SJCRH30 (cell line): ENCODE data around the gene ICOS. TPM values are rescaled to one million over a fixed set of nuclear protein-coding genes. Genes with fewer than 3 reads are reported as not detected.

Experiments
- DNase-seq, 2 experiments: peaks; one replicate each; pipeline ENCODE4 v3.0.0-alpha.2; 2015 to 2020
- H3K27ac ChIP-seq: fragments of 250-450 bp; sonication (Bioruptor Pico); 2 replicates; pipeline ENCODE4 v1.5.1; 2020; ENCODE audit warnings: mild to moderate bottlenecking, moderate library complexity
- H3K27me3 ChIP-seq: fragments of 250-450 bp; sonication (Bioruptor Pico); 2 replicates; pipeline ENCODE4 v1.5.1; 2020; ENCODE audit warnings: mild to moderate bottlenecking, moderate library complexity
- H3K36me3 ChIP-seq: fragments of 250-450 bp; sonication (Bioruptor Pico); 2 replicates; pipeline ENCODE4 v1.5.1; 2020; ENCODE audit warnings: mild to moderate bottlenecking, moderate library complexity
- H3K4me1 ChIP-seq: fragments of 250-450 bp; sonication (Bioruptor Pico); 2 replicates; pipeline ENCODE4 v1.5.1; 2020; ENCODE audit warnings: mild to moderate bottlenecking, moderate library complexity
- H3K4me3 ChIP-seq: fragments of 250-450 bp; sonication (Bioruptor Pico); 2 replicates; pipeline ENCODE4 v1.5.1; 2020; ENCODE audit warnings: mild to moderate bottlenecking, moderate library complexity
- H3K9me3 ChIP-seq: fragments of 250-450 bp; sonication (Bioruptor Pico); replicated peaks from 2 replicates; pipeline ENCODE4 v1.5.1; 2020; ENCODE audit warnings: mild to moderate bottlenecking, moderate library complexity
- total RNA-seq: library from RNA; depleted of rRNA; stranded (reverse); fragments of >200 nt; shearing (Covaris generic); gene quantifications from 2 replicates; pipeline ENCODE4 v1.2.3, GENCODE V29; 2014; rRNA removed

The ICOS gene
- total RNA-seq, 1 experiment from 2014 or later: not detected

GRCh38 chr2:203999835-204000234 is 63.3 kb downstream of the ICOS start:
- DNase-seq: no peak
- H3K27me3 ChIP-seq: no peaks in the 10 kb centered on the region
- no peaks in the 10 kb centered on the region for H3K9me3 ChIP-seq
- no peaks in the 10 kb centered on the region for H3K4me1 ChIP-seq
- no peak overlapping the region for H3K4me3 ChIP-seq
- H3K27ac ChIP-seq: no peak overlapping the region
- H3K36me3 ChIP-seq: no peaks in the 10 kb centered on the region

DNA sequence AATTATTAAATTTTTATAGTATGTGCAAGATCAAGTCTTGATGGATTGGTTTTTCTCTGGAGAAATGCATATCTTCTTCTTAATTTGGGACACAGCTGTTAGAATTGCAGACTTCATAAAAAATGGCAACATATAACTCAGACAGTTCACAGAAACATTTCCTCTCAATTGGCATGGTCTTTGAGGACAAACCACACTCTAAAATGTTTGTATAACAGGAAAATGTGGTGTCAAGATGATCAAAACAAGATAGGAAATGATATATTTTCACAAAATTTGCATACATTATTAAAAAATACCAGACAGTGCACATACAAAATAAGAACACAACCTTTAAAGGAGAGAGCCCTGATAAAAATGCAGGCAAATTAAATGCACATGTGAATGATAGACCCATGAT is 63.9 kb downstream of the ICOS start:
- Histone ChIP-seq H3K27me3 (no peaks in the 10 kb centered on the region), H3K4me1 (no peaks in the 10 kb centered on the region), H3K9me3 (no peaks in the 10 kb centered on the region), H3K4me3 (no peak overlapping the region), H3K36me3 (no peaks in the 10 kb centered on the region), H3K27ac (no peak overlapping the region)
- no peak for DNase-seq

- Histone ChIP-seq H3K27me3 (no peaks in the 10 kb centered on the region), H3K27ac (no peak overlapping the region), H3K4me3 (no peak overlapping the region), H3K9me3 (no peaks in the 10 kb centered on the region), H3K4me1 (no peaks in the 10 kb centered on the region), H3K36me3 (no peaks in the 10 kb centered on the region)
- DNase-seq: no peak
Observed at GRCh38 chr2:204003276-204003990, 66.9 kb downstream of the ICOS start.

DNA sequence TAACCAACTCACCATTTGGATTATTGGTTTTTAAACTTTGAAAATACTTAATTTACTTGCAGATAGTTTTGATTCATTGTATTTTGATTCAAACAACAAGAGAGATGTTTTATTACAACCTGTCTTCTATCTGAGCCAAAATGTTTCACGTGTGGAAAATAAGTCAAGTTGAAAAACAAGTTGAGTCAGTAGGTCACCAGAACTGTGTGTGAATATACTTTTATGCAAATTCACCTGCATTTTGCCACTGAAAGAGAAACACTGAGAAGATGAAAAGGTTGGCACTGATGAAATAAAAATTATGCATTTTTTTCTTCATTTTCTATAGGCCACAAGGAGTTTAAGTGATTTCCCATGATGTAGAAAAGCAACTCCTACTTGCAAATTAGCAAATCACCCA is 68.3 kb downstream of the ICOS start:
- no peak for DNase-seq
- Histone ChIP-seq H3K27me3 (no peaks in the 10 kb centered on the region), H3K9me3 (no peaks in the 10 kb centered on the region), H3K27ac (no peak overlapping the region), H3K4me3 (no peak overlapping the region), H3K4me1 (no peaks in the 10 kb centered on the region), H3K36me3 (no peaks in the 10 kb centered on the region)

DNA sequence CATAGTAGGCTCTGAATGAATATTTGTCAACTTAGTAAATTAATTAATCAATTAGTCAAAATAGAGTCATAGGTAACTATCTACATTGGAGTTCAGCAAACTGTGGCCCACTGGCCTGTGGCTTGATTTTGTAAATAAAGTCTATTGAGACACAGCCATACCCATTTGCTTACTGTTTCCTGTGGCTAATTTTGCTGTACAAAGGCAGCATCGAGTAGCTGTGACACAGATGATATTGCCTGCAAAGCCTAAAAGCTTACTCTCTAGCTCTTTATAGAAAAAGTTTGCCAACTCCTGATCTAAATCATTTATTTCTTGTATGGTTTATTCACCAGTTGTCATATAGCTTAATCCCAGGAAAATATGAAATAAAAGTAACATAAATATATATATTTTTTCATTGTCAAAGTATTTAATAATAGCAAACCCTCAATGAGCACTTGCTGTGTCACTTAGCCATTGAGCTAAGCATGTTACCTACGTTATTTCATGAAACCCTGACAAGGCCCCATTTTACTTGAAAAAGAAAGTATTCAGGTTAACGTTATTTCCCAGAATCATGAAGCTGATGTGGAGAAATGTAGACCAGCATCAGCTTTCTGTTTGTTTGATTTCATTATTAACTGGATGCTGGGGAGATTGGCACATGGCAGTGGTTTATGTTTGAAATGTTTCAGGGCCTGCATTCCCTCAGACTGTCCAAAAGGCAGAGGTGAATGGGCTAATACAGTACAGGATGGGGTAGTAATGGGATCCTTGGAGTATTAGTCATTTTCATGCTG is 69.6 kb downstream of the ICOS start:
- Histone ChIP-seq H3K4me3 (no peak overlapping the region), H3K4me1 (no peaks in the 10 kb centered on the region), H3K9me3 (no peaks in the 10 kb centered on the region), H3K27ac (no peak overlapping the region), H3K36me3 (no peaks in the 10 kb centered on the region), H3K27me3 (no peaks in the 10 kb centered on the region)
- no peak for DNase-seq

DNA sequence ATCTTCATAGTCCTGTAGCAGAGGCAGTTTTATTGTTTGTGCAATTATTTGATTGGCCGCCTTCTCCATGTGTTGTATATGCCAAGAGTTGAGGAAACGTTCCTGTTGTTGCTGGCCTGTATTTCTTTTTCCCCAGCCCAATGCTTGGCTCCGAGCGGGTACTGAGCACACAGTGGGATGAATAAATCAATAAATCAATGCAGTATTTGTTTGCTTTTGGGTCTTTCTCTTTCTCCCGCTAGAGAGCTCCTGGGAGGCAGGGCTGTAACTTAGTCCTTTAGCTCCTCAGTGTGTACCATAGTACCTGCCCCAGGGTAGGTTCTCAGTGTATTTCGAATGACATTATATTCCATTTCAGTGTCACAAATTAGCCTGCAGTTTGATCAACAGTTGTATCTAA is 71.8 kb downstream of the ICOS start:
- no peaks in the 10 kb centered on the region for H3K4me1 ChIP-seq

GRCh38 chr2:204010628-204011560 is 74.3 kb downstream of the ICOS start:
- H3K9me3 ChIP-seq: no peaks in the 10 kb centered on the region
- no peaks in the 10 kb centered on the region for H3K4me1 ChIP-seq
- H3K27me3 ChIP-seq: no peaks in the 10 kb centered on the region
- no peak overlapping the region for H3K4me3 ChIP-seq
- no peaks in the 10 kb centered on the region for H3K36me3 ChIP-seq
- H3K27ac ChIP-seq: no peak overlapping the region
- DNase-seq: no peak

More for the DNA sequence above, 71.8 kb downstream of the ICOS start:
- DNase-seq: no peak
- Histone ChIP-seq H3K4me3 (no peak overlapping the region), H3K27me3 (no peaks in the 10 kb centered on the region), H3K27ac (no peak overlapping the region), H3K9me3 (no peaks in the 10 kb centered on the region), H3K36me3 (no peaks in the 10 kb centered on the region)

Other genes with a start within 250 kb of the ICOS start
- gene CD28, start 230.1 kb upstream of the ICOS start, total RNA-seq: 0.18 and 0.24 TPM in 2 replicates
- gene CTLA4, start 69.0 kb upstream of the ICOS start, total RNA-seq: 0.10 TPM in 1 of 2 replicates, not detected in the other